ENCODE data around the gene MUC4. TPM values are rescaled to one million over a fixed set of nuclear protein-coding genes. Genes with fewer than 3 reads are reported as not detected.

The MUC4 gene
- polyA plus RNA-seq, 1 experiment = not detected

GRCh38 chr3:195769551-195769950 is 42.2 kb downstream of the MUC4 start:
- ChIA-PET POLR2A (no interaction called here), CTCF (no interaction called here)
- no peaks in the 10 kb centered on the region for H3K36me3 ChIP-seq (ENCODE audit: control insufficient read depth, insufficient read depth, low read length)
- no peak overlapping the region for H3K4me3 ChIP-seq (ENCODE audit: low read depth, low read length)
- no peak for DNase-seq (ENCODE audit: low read depth)
- no peaks in the 10 kb centered on the region for H3K27me3 ChIP-seq (ENCODE audit: control insufficient read depth, insufficient read depth, low read length)
- no peak for TF ChIP-seq CTCF (IDR thresholded peaks at IDR 0.05; ENCODE audit: insufficient read depth, low read depth, low read length)

GRCh38 chr3:195768831-195769303 is 42.9 kb downstream of the MUC4 start:
- no peak for TF ChIP-seq CTCF (IDR thresholded peaks at IDR 0.05; ENCODE audit: insufficient read depth, low read depth, low read length)
- POLR2A ChIA-PET = no interaction called here
- no peaks in the 10 kb centered on the region for H3K27me3 ChIP-seq (ENCODE audit: control insufficient read depth, insufficient read depth, low read length)
- CTCF ChIA-PET = no interaction called here
- no peak for DNase-seq (ENCODE audit: low read depth)
- H3K4me3 ChIP-seq (ENCODE audit: low read depth, low read length) = no peak overlapping the region
- no peaks in the 10 kb centered on the region for H3K36me3 ChIP-seq (ENCODE audit: control insufficient read depth, insufficient read depth, low read length)

- CTCF ChIA-PET = no interaction called here
- DNase-seq (ENCODE audit: low read depth) = no peak
- H3K27me3 ChIP-seq (ENCODE audit: control insufficient read depth, insufficient read depth, low read length) = no peaks in the 10 kb centered on the region
- POLR2A ChIA-PET = no interaction called here
- no peak for TF ChIP-seq CTCF (IDR thresholded peaks at IDR 0.05; ENCODE audit: insufficient read depth, low read depth, low read length)
- H3K36me3 ChIP-seq (ENCODE audit: control insufficient read depth, insufficient read depth, low read length) = no peaks in the 10 kb centered on the region
- H3K4me3 ChIP-seq (ENCODE audit: low read depth, low read length) = no peak overlapping the region
Measured at GRCh38 chr3:195768414-195768813, 43.3 kb downstream of the MUC4 start.

GRCh38 chr3:195767792-195768191 is 43.9 kb downstream of the MUC4 start:
- no peaks in the 10 kb centered on the region for H3K27me3 ChIP-seq (ENCODE audit: control insufficient read depth, insufficient read depth, low read length)
- CTCF ChIA-PET = no interaction called here
- no peaks in the 10 kb centered on the region for H3K36me3 ChIP-seq (ENCODE audit: control insufficient read depth, insufficient read depth, low read length)
- no peak for DNase-seq (ENCODE audit: low read depth)
- no peak overlapping the region for H3K4me3 ChIP-seq (ENCODE audit: low read depth, low read length)
- POLR2A ChIA-PET = no interaction called here
- TF ChIP-seq CTCF (IDR thresholded peaks at IDR 0.05; ENCODE audit: insufficient read depth, low read depth, low read length) = no peak

- Histone ChIP-seq H3K4me3 (ENCODE audit: low read depth, low read length) (no peak overlapping the region), H3K27me3 (ENCODE audit: control insufficient read depth, insufficient read depth, low read length) (no peaks in the 10 kb centered on the region), H3K36me3 (ENCODE audit: control insufficient read depth, insufficient read depth, low read length) (no peaks in the 10 kb centered on the region)
- DNase-seq (ENCODE audit: low read depth) = no peak
- ChIA-PET CTCF (no interaction called here), POLR2A (no interaction called here)
- TF ChIP-seq CTCF (IDR thresholded peaks at IDR 0.05; ENCODE audit: insufficient read depth, low read depth, low read length) = no peak
Measured at GRCh38 chr3:195766671-195767070, 45.1 kb downstream of the MUC4 start.

All from BJ (cell line).